Hepatocyte (in vitro differentiated cells): ENCODE results near the gene PLXNC1. TPM values are rescaled to one million over a fixed set of nuclear protein-coding genes. Genes with fewer than 3 reads are reported as not detected.

Experiments used
- DNase-seq: peaks from one replicate; pipeline ENCODE4 v3.0.0-alpha.2; 2016; ENCODE audit warnings: low spot score
- H2AFZ ChIP-seq: fragments of 200-600 bp; sonication (generic); 2 replicates; pipeline ENCODE4 v1.6.0; 2016; ENCODE audit warnings: antibody characterized with exemption, mild to moderate bottlenecking
- H3K27ac ChIP-seq: fragments of 200-600 bp; sonication (generic); 2 replicates; pipeline ENCODE4 v1.5.1; 2016; ENCODE audit warnings: mild to moderate bottlenecking
- H3K27me3 ChIP-seq: fragments of 200-600 bp; sonication (generic); 2 replicates; pipeline ENCODE4 v1.6.1; 2016
- H3K36me3 ChIP-seq: fragments of 200-600 bp; sonication (generic); replicated peaks from 2 replicates; pipeline ENCODE4 v1.5.1; 2016; ENCODE audit warnings: low read depth; ENCODE audit not compliant: insufficient read depth
- H3K4me1 ChIP-seq: fragments of 200-600 bp; sonication (generic); 2 replicates; pipeline ENCODE4 v1.5.1; 2016; ENCODE audit warnings: mild to moderate bottlenecking, moderate library complexity; ENCODE audit not compliant: insufficient read depth
- H3K4me2 ChIP-seq: fragments of 200-600 bp; sonication (generic); 2 replicates; pipeline ENCODE4 v1.6.0; 2016
- H3K4me3 ChIP-seq: fragments of 200-600 bp; sonication (generic); 2 replicates; pipeline ENCODE4 v1.5.1; 2016; ENCODE audit warnings: mild to moderate bottlenecking
- H3K79me2 ChIP-seq: fragments of 200-600 bp; sonication (generic); 2 replicates; pipeline ENCODE4 v1.6.0; 2017; ENCODE audit warnings: mild to moderate bottlenecking
- H3K9me2 ChIP-seq: fragments of 200-600 bp; sonication (generic); replicated peaks from 2 replicates; pipeline ENCODE4 v1.6.0; 2017; ENCODE audit warnings: mild to moderate bottlenecking; ENCODE audit not compliant: insufficient read depth
- H3K9me3 ChIP-seq: fragments of 200-600 bp; sonication (generic); 2 replicates; pipeline ENCODE4 v1.5.1; 2016; ENCODE audit warnings: low read depth, mild to moderate bottlenecking
- H4K20me1 ChIP-seq: fragments of 200-600 bp; sonication (generic); 2 replicates; pipeline ENCODE4 v1.6.0; 2016; ENCODE audit warnings: mild to moderate bottlenecking; ENCODE audit not compliant: insufficient read depth, poor library complexity, severe bottlenecking
- CTCF ChIP-seq: fragments of 200-600 bp; sonication (generic); IDR thresholded peaks from 2 replicates; pipeline ENCODE4 v1.5.1; 2016; ENCODE audit warnings: antibody characterized with exemption, mild to moderate bottlenecking; ENCODE audit not compliant: poor library complexity
- EZH2 ChIP-seq: fragments of 200-600 bp; sonication (generic); IDR thresholded peaks from 2 replicates; pipeline ENCODE4 v1.6.1; 2016; ENCODE audit warnings: antibody characterized with exemption, mild to moderate bottlenecking, borderline replicate concordance
- EZH2phosphoT487 ChIP-seq: fragments of 200-600 bp; sonication (generic); IDR thresholded peaks from one replicate; pipeline ENCODE4 v1.6.1; 2018; ENCODE audit warnings: antibody characterized with exemption, mild to moderate bottlenecking, low read depth, moderate library complexity; ENCODE audit not compliant: unreplicated experiment, severe bottlenecking
- WGBS: methylation state at CpG from one replicate; pipeline ENCODE4 v1.1.6; 2016; ENCODE audit warnings: low lambda C conversion rate; ENCODE audit errors: missing lambda C conversion rate; 5-methylcytosine and 5-hydroxymethylcytosine counted together
- polyA plus RNA-seq: library from polyadenylated mRNA; unstranded; fragments of >200 nt; fragmentation: Nextera tagmentation; extraction: Ambion mirVana; gene quantifications from 2 replicates; pipeline ENCODE4 v1.2.1, GENCODE V29; 2016
- total RNA-seq: library from RNA; depleted of rRNA; stranded (reverse); fragments of >200 nt; gene quantifications from 2 replicates; pipeline ENCODE4 v1.2.3, GENCODE V29; 2014

The PLXNC1 gene
- total and polyA plus RNA-seq, 2 experiments from 2014 or later = 6.7 to 23.2 TPM

- 96% methylated on average over 6 of the region's 15 CpGs for WGBS
- no peak for TF ChIP-seq EZH2phosphoT487
- H3K4me2 ChIP-seq = no peak overlapping the region
- H4K20me1 ChIP-seq = no peaks in the 10 kb centered on the region
- no peak overlapping the region for H3K4me3 ChIP-seq
- no peak overlapping the region for H3K27ac ChIP-seq
- H3K27me3 ChIP-seq = peaks cover 5% of the 10 kb centered on the region
- H2AFZ ChIP-seq = no peak overlapping the region
- DNase-seq = no peak
- no peaks in the 10 kb centered on the region for H3K36me3 ChIP-seq
- H3K9me3 ChIP-seq = no peaks in the 10 kb centered on the region
- no peaks in the 10 kb centered on the region for H3K9me2 ChIP-seq
- H3K79me2 ChIP-seq = no peaks in the 10 kb centered on the region
- no peaks in the 10 kb centered on the region for H3K4me1 ChIP-seq
Observed at GRCh38 chr12:94141004-94141764, 7.2 kb upstream of the PLXNC1 start.

- TF ChIP-seq EZH2phosphoT487 = no peak
- TF ChIP-seq EZH2 = no peak
- no peak for TF ChIP-seq CTCF
- no peak overlapping the region for H3K27ac ChIP-seq
- 84% methylated on average over 3 of the region's 3 CpGs for WGBS
Observed at GRCh38 chr12:94141892-94142291, 6.5 kb upstream of the PLXNC1 start.

GRCh38 chr12:94143438-94143837 lies 4.9 kb upstream of the PLXNC1 start:
- H3K9me2 ChIP-seq = no peaks in the 10 kb centered on the region
- no peaks in the 10 kb centered on the region for H3K79me2 ChIP-seq
- H3K9me3 ChIP-seq = no peaks in the 10 kb centered on the region
- no peaks in the 10 kb centered on the region for H4K20me1 ChIP-seq
- TF ChIP-seq EZH2phosphoT487 = no peak
- TF ChIP-seq EZH2 = no peak
- no peak for TF ChIP-seq CTCF
- H3K27me3 ChIP-seq = peaks cover 18% of the 10 kb centered on the region
- no peaks in the 10 kb centered on the region for H3K36me3 ChIP-seq
- H3K4me2 ChIP-seq = peak overlapping the region; percentile 27
- no peak overlapping the region for H3K27ac ChIP-seq
- no peaks in the 10 kb centered on the region for H3K4me1 ChIP-seq
- no peak overlapping the region for H2AFZ ChIP-seq
- H3K4me3 ChIP-seq = no peak overlapping the region
- WGBS = 76% methylated on average over 7 of the region's 7 CpGs
- DNase-seq = no peak

More at GRCh38 chr12:94141892-94142291, 6.5 kb upstream of the PLXNC1 start:
- Histone ChIP-seq H3K27me3 (peaks cover 7% of the 10 kb centered on the region), H3K9me2 (no peaks in the 10 kb centered on the region), H3K4me2 (no peak overlapping the region), H2AFZ (no peak overlapping the region), H3K36me3 (no peaks in the 10 kb centered on the region), H3K79me2 (no peaks in the 10 kb centered on the region), H3K4me1 (no peaks in the 10 kb centered on the region), H4K20me1 (no peaks in the 10 kb centered on the region), H3K9me3 (no peaks in the 10 kb centered on the region), H3K4me3 (no peak overlapping the region)
- DNase-seq = no peak

GRCh38 chr12:94143951-94144350 lies 4.4 kb upstream of the PLXNC1 start:
- Histone ChIP-seq H3K27me3 (peaks cover 19% of the 10 kb centered on the region), H3K4me2 (peak overlapping the region; percentile 27), H3K9me2 (no peaks in the 10 kb centered on the region), H3K79me2 (no peaks in the 10 kb centered on the region), H3K9me3 (no peaks in the 10 kb centered on the region), H3K4me1 (no peaks in the 10 kb centered on the region), H3K36me3 (no peaks in the 10 kb centered on the region), H3K4me3 (no peak overlapping the region), H2AFZ (no peak overlapping the region), H3K27ac (no peak overlapping the region), H4K20me1 (no peaks in the 10 kb centered on the region)
- 70% methylated on average over 5 of the region's 5 CpGs for WGBS
- TF ChIP-seq EZH2phosphoT487 = no peak
- no peak for TF ChIP-seq CTCF
- no peak for TF ChIP-seq EZH2
- DNase-seq = no peak
